ENCODE data around the gene PLA2G2A. TPM values are rescaled to one million over a fixed set of nuclear protein-coding genes. Genes with fewer than 3 reads are reported as not detected.

PLA2G2A gene
- total RNA-seq, 1 experiment from 2014 or later = 7.1 TPM

- H2AK5ac ChIP-seq (ENCODE audit: insufficient read length, low read length) = no peak overlapping the region
- no peak overlapping the region for H4K8ac ChIP-seq (replicated peaks; ENCODE audit: insufficient read length, low read depth, low read length)
- DNase-seq = no peak
- WGBS (ENCODE audit: extremely low coverage, insufficient read length, low lambda C conversion rate) = no CpG with 5 or more reads among the region's 3 CpGs
- H3K27me3 Mint-ChIP-seq (ENCODE audit: low read depth) = peaks cover 4% of the 10 kb centered on the region
- H3K9ac ChIP-seq (ENCODE audit: extremely low read depth, insufficient read length, low read length) = no peak overlapping the region
- H2BK15ac ChIP-seq (ENCODE audit: low read depth, low read length) = no peak overlapping the region
- no peak overlapping the region for H2BK12ac ChIP-seq (ENCODE audit: insufficient read length, low read depth, low read length)
- H3K9me3 Mint-ChIP-seq = peaks cover 23 to 31% of the 10 kb centered on the region in 2 experiments
- peaks cover 8% of the 10 kb centered on the region in 2 experiments for H3K4me1 Mint-ChIP-seq
- no peaks in the 10 kb centered on the region for H3K27me3 ChIP-seq (ENCODE audit: insufficient read depth, low read length)
- peaks cover 15% of the 10 kb centered on the region for H3K9me3 ChIP-seq (ENCODE audit: control insufficient read depth, low read depth, low read length)
- H2BK120ac ChIP-seq (ENCODE audit: low read depth, low read length, poor library complexity, severe bottlenecking) = no peak overlapping the region
- H3K27ac Mint-ChIP-seq = no peak overlapping the region; a peak in 1 of 7 replicates
- no peak overlapping the region for H2BK20ac ChIP-seq (ENCODE audit: low read depth, low read length, poor library complexity, severe bottlenecking)
- no peak overlapping the region for H2BK5ac ChIP-seq (ENCODE audit: insufficient read length, low read length)
- no peak overlapping the region for H3T11ph ChIP-seq (ENCODE audit: low read length)
- no peak overlapping the region for H2AFZ ChIP-seq (ENCODE audit: low read length)
- no peaks in the 10 kb centered on the region for H3K23me2 ChIP-seq (ENCODE audit: insufficient read length, low read depth, low read length, poor library complexity, severe bottlenecking)
- no peak overlapping the region for H3K4me2 ChIP-seq (ENCODE audit: insufficient read depth, insufficient read length, low read length)
- no peak overlapping the region for H4K91ac ChIP-seq (ENCODE audit: insufficient read length, low read depth, low read length)
- H3K36me3 Mint-ChIP-seq (ENCODE audit: insufficient read depth in 1 of 3, low read depth in 3 of 3) = peaks cover 14 to 15% (median 14%) of the 10 kb centered on the region in 3 experiments
- no peaks in the 10 kb centered on the region for H3K79me1 ChIP-seq (ENCODE audit: insufficient read depth, low read depth, low read length, poor library complexity, severe bottlenecking)
- no peak overlapping the region for H3K23ac ChIP-seq (ENCODE audit: insufficient read length, low read depth, low read length)
- no peak overlapping the region for H4K5ac ChIP-seq (ENCODE audit: insufficient read length, low read depth, low read length)
- no peaks in the 10 kb centered on the region for H3K4me1 ChIP-seq (ENCODE audit: insufficient read depth, low read length)
- no peak overlapping the region for H3K27ac ChIP-seq (ENCODE audit: insufficient read length, low read depth, low read length)
- H3K4me3 Mint-ChIP-seq = no peak overlapping the region
- no peak overlapping the region for H3K18ac ChIP-seq (ENCODE audit: insufficient read length, low read depth, low read length)
- no peak for TF ChIP-seq CTCF (conservative IDR thresholded peaks at IDR 0.05)
- no peaks in the 10 kb centered on the region for H3K79me2 ChIP-seq (ENCODE audit: insufficient read depth, low read length)
- H3K56ac ChIP-seq (ENCODE audit: insufficient read length, low read depth, low read length) = no peak overlapping the region
- no peak overlapping the region for H3K14ac ChIP-seq (ENCODE audit: insufficient read depth, low read length)
- H4K20me1 ChIP-seq (ENCODE audit: control insufficient read depth, insufficient read depth, insufficient read length) = no peaks in the 10 kb centered on the region
- no peak overlapping the region for H3K4ac ChIP-seq (ENCODE audit: low read depth, low read length)
Observed at GRCh38 chr1:19936061-19936750, 43.2 kb downstream of the PLA2G2A start.

Data from H9 (cell line).